Esophagus squamous epithelium (tissue), 5 donors: ENCODE results near the gene IL1RL2. TPM values are rescaled to one million over a fixed set of nuclear protein-coding genes. Genes with fewer than 3 reads are reported as not detected.

Experiments used
- DNase-seq: peaks from one replicate; lab custom pipeline; 2025; lab: John Stamatoyannopoulos, UW
- H3K27ac ChIP-seq, 4 donors: fragments of 200-600 bp; sonication (generic); one replicate each; pipeline ENCODE4 v1.5.1; 2016 to 2019; ENCODE audit warnings: mild to moderate bottlenecking in 1 of 4
- H3K27me3 ChIP-seq, 4 donors: fragments of 200-600 bp; sonication (generic); 1 replicate in 3 of 4; 2 replicates in 1 of 4; pipeline versions ENCODE4 v1.5.1 to v1.6.0; 2017 to 2021; ENCODE audit warnings: antibody characterized with exemption in 1 of 4
- H3K36me3 ChIP-seq, 3 donors: fragments of 200-600 bp; sonication (generic); one replicate each; pipeline ENCODE4 v1.5.1; 2016 to 2019
- H3K4me1 ChIP-seq, 3 donors: fragments of 200-600 bp; sonication (generic); one replicate each; pipeline ENCODE4 v1.5.1; 2017 to 2019
- H3K4me3 ChIP-seq, 4 donors: fragments of 200-600 bp; sonication (generic); 1 replicate in 3 of 4; 2 replicates in 1 of 4; pipeline ENCODE4 v1.5.1; 2016 to 2019; ENCODE audit warnings: mild to moderate bottlenecking in 2 of 4, moderate library complexity in 1 of 4
- H3K9me3 ChIP-seq, 3 donors: fragments of 200-600 bp; sonication (generic); one replicate each; pipeline ENCODE4 v1.5.1; 2016 to 2019
- CTCF ChIP-seq, 6 experiments: fragments of 450-650 bp in 4 of 6; fragments of 200-600 bp in 2 of 6; sonication (generic) in 2 of 6; IDR thresholded peaks; one replicate each; pipeline ENCODE4 v1.5.1; 2016 to 2019; ENCODE audit warnings: antibody characterized with exemption in 6 of 6, mild to moderate bottlenecking in 4 of 6, moderate library complexity in 4 of 6
- POLR2A ChIP-seq, 4 donors: fragments of 450-650 bp; IDR thresholded peaks; one replicate each; pipeline ENCODE4 v1.6.1; 2017; ENCODE audit warnings: antibody characterized with exemption in 4 of 4, mild to moderate bottlenecking in 4 of 4, moderate library complexity in 3 of 4
- WGBS, 2 donors: methylation state at CpG; one replicate each; pipeline ENCODE4 v1.1.5; 2018; 5-methylcytosine and 5-hydroxymethylcytosine counted together
- intact Hi-C: fragments of 100-400 bp; cut with DNase I; formaldehyde crosslinking; loops from one replicate; pipeline ENCODE4 v1.15.0; 2022
- total RNA-seq, 4 donors: library from RNA; depleted of rRNA; stranded (reverse); fragments of >200 nt; gene quantifications; one replicate each; pipeline ENCODE4 v1.1.0, GENCODE V29; 2016
- donor health status: DM: yes; HTN: yes; CAD: no.

IL1RL2 gene
- total RNA-seq, 4 donors from 2014 or later = 2.5 to 6.7 (median 4.6) TPM

- Histone ChIP-seq H3K4me1 (peaks cover 0 to 39% (median 8%) of the 10 kb centered on the region in 3 donors), H3K27me3 (no peaks in the 10 kb centered on the region), H3K9me3 (peaks cover 0 to 19% (median 10%) of the 10 kb centered on the region in 3 donors), H3K27ac (peak overlapping the region; percentile 94 to 96 (median 94)), H3K4me3 (peak overlapping the region; percentile 72 to 87 (median 74)), H3K36me3 (peaks cover 0 to 17% (median 0%) of the 10 kb centered on the region in 3 donors)
- WGBS, 2 donors = 59 to 71% methylated on average over 11 to 13 of the region's 15 CpGs
- TF ChIP-seq POLR2A (IDR thresholded peaks at IDR 0.05) = no peak
- TF ChIP-seq CTCF (IDR thresholded peaks at IDR 0.05) = no peak
- no peak for DNase-seq
- intact Hi-C loops = no loop called here
Measured at GRCh38 chr2:102141011-102141943, 45.5 kb upstream of the IL1RL2 start.

DNA sequence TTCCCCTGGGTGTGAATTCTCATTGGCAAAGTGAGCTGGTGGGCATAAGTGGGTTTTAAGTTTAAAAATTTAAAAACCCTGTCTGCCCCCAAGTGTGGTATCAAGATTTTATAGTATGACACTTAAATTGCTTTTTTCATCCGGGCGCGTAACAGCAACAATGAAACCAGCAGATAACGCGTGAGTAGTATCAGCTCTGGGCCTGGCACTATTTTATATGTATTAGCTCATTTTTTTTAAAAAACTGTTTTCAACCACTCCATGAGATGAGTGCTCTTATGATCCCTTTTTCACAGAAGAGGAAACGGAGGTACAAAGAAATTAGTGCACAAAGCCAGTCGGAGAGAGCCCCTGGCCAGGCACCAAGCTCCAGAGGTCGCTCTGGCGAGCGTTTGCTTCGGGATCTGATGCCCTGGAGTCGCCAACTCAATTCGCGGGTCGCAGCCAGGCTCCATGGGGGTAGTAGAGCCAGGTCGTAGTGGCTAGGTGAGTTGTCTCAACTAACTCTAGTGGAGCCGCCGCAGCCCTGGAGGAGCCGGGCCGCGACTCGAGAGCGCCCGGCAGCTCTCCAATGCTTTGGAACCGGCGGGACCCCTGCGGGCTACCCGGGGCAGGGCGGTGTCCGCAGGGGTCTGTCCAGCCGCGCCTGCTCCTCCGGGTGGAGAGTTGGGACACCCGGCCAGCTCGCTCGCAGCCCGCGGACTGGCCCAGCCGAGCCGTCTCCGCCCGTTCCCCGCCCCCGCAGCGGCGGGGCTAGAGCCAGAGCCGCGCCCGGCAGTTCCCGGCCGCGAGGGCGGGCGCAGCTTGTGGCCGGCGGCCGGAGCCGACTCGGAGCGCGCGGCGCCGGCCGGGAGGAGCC, 44.6 kb upstream of the IL1RL2 start, which contains the start of gene IL1R1:
IL1R1 (plus strand) TSS at position 777 of the 859 bp plus-strand sequence. CDS start 14,979 bp downstream, outside the sequence.
- Histone ChIP-seq H3K27me3 (no peaks in the 10 kb centered on the region), H3K27ac (peak within 1 kb of the TSS; percentile 94 to 96 (median 94)), H3K36me3 (peaks cover 0 to 24% (median 0%) of the 10 kb centered on the region in 3 donors), H3K9me3 (peaks cover 0 to 28% (median 10%) of the 10 kb centered on the region in 3 donors), H3K4me1 (peaks cover 0 to 41% (median 8%) of the 10 kb centered on the region in 3 donors), H3K4me3 (peak within 1 kb of the TSS; percentile 72 to 87 (median 74))
- WGBS, 2 donors = 26 to 43% methylated on average over 9 to 15 of the region's 65 CpGs
- TF ChIP-seq POLR2A (IDR thresholded peaks at IDR 0.05) (peak in 2 of 4 donors; percentile 79 to 87), CTCF (IDR thresholded peaks at IDR 0.05) (peak in 1 of 6 experiments; percentile 1)
- DNase-seq = no peak
- intact Hi-C loops = no loop called here

DNA sequence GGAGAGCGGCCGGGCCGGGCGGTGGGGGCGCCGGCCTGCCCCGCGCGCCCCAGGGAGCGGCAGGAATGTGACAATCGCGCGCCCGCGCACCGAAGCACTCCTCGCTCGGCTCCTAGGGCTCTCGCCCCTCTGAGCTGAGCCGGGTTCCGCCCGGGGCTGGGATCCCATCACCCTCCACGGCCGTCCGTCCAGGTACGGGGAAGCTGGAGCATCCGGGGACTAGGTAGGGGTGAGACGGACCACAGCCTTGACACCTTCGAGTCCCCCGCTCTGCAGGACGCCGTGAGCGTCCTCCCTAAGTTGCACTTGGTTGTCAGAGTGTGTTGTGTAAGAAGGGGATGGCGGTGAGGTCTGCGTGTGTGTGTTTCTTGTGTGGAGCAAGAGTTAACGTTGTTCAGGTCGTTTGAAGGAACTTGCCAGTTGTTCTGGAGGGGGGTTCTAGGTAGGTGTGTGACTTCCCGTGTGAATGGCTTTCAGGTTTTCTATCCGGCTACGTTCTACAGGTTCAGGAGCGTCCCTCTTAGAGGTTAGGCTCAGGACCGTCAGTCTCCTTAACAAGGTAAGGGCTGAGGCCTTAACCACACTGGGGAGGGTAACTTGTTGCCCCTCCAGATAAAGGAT, 43.9 kb upstream of the IL1RL2 start:
- H3K27ac ChIP-seq = peak overlapping the region; percentile 94 to 96 (median 94)
- no peak for TF ChIP-seq CTCF (IDR thresholded peaks at IDR 0.05)
- no peak for TF ChIP-seq POLR2A (IDR thresholded peaks at IDR 0.05)
- intact Hi-C loops = no loop called here
- WGBS, 2 donors = 5 to 24% methylated on average over 14 to 15 of the region's 42 CpGs
- H3K27me3 ChIP-seq = no peaks in the 10 kb centered on the region
- peaks cover 0 to 31% (median 10%) of the 10 kb centered on the region in 3 donors for H3K9me3 ChIP-seq
- H3K36me3 ChIP-seq = peaks cover 0 to 24% (median 0%) of the 10 kb centered on the region in 3 donors
- no peak for DNase-seq
- H3K4me3 ChIP-seq = peak overlapping the region; percentile 72 to 87 (median 74)
- peaks cover 0 to 46% (median 8%) of the 10 kb centered on the region in 3 donors for H3K4me1 ChIP-seq

- Histone ChIP-seq H3K27me3 (no peaks in the 10 kb centered on the region), H3K27ac (peak overlapping the region; percentile 94 to 96 (median 94)), H3K9me3 (peaks cover 0 to 31% (median 10%) of the 10 kb centered on the region in 3 donors), H3K36me3 (peaks cover 0 to 24% (median 0%) of the 10 kb centered on the region in 3 donors), H3K4me1 (peaks cover 0 to 46% (median 8%) of the 10 kb centered on the region in 3 donors), H3K4me3 (peak overlapping the region; percentile 72 to 87 (median 74))
- WGBS, 2 donors = 54 to 57% methylated on average over 5 to 8 of the region's 10 CpGs
- no peak for DNase-seq
- intact Hi-C loops = no loop called here
- TF ChIP-seq POLR2A (IDR thresholded peaks at IDR 0.05) (no peak), CTCF (IDR thresholded peaks at IDR 0.05) (no peak)
Measured at GRCh38 chr2:102143450-102143985, 43.3 kb upstream of the IL1RL2 start.
